Chondrocyte (in vitro differentiated cells): ENCODE measurements around the gene KMT5B. TPM values are rescaled to one million over a fixed set of nuclear protein-coding genes. Genes with fewer than 3 reads are reported as not detected.

ENCODE experiments used
- DNase-seq: peaks from one replicate; pipeline ENCODE4 v3.0.0; 2021; ENCODE audit warnings: mixed read lengths, low spot score
- H3K27ac Mint-ChIP-seq: one replicate; pipeline ENCODE4 v1.8.0; 2021; ENCODE audit warnings: mild to moderate bottlenecking, moderate library complexity, mixed read lengths; ENCODE audit not compliant: unreplicated experiment
- H3K27me3 Mint-ChIP-seq: 2 replicates; pipeline ENCODE4 v1.8.0; 2021; ENCODE audit warnings: low read depth, mixed read lengths
- H3K36me3 Mint-ChIP-seq: 2 replicates; pipeline ENCODE4 v1.8.0; 2021; ENCODE audit warnings: low read depth, mixed read lengths
- H3K4me1 Mint-ChIP-seq: 2 replicates; pipeline ENCODE4 v1.8.0; 2021; ENCODE audit warnings: low read depth, mild to moderate bottlenecking, mixed read lengths
- H3K4me3 Mint-ChIP-seq: one replicate; pipeline ENCODE4 v1.8.0; 2021; ENCODE audit warnings: mild to moderate bottlenecking, moderate library complexity, mixed read lengths; ENCODE audit not compliant: unreplicated experiment
- H3K9me3 Mint-ChIP-seq: 2 replicates; pipeline ENCODE4 v1.8.0; 2021; ENCODE audit warnings: low read depth, mixed read lengths
- CTCF ChIP-seq: fragments of 200-600 bp; sonication (generic); IDR thresholded peaks from 2 replicates; pipeline ENCODE4 v1.5.0; 2021; ENCODE audit warnings: antibody characterized with exemption, mild to moderate bottlenecking, moderate library complexity
- total RNA-seq: library from RNA; stranded (reverse); gene quantifications from 3 replicates; pipeline ENCODE4 v1.2.1, GENCODE V29; 2021

The KMT5B gene
- total RNA-seq, 1 donor from 2014 or later = 44.4 TPM

- no peak for DNase-seq
- H3K27me3 Mint-ChIP-seq = no peaks in the 10 kb centered on the region
- H3K9me3 Mint-ChIP-seq = no peaks in the 10 kb centered on the region
- H3K4me1 Mint-ChIP-seq = peaks cover 11% of the 10 kb centered on the region
- H3K4me3 Mint-ChIP-seq = no peak overlapping the region
- H3K27ac Mint-ChIP-seq = no peak overlapping the region
- peaks cover 15% of the 10 kb centered on the region for H3K36me3 Mint-ChIP-seq
- TF ChIP-seq CTCF = no peak
These were observed 27.0 kb downstream of the KMT5B start for GRCh38 chr11:68186061-68186460.

GRCh38 chr11:68181719-68182451 lies 31.2 kb downstream of the KMT5B start:
- DNase-seq = no peak
- Mint-ChIP-seq H3K27me3 (no peaks in the 10 kb centered on the region), H3K36me3 (peaks cover 25% of the 10 kb centered on the region), H3K27ac (no peak overlapping the region), H3K9me3 (no peaks in the 10 kb centered on the region), H3K4me1 (peaks cover 7% of the 10 kb centered on the region), H3K4me3 (no peak overlapping the region)
- TF ChIP-seq CTCF = no peak

- no peak overlapping the region for H3K4me3 Mint-ChIP-seq
- H3K27me3 Mint-ChIP-seq = no peaks in the 10 kb centered on the region
- TF ChIP-seq CTCF = no peak
- H3K27ac Mint-ChIP-seq = no peak overlapping the region
- H3K4me1 Mint-ChIP-seq = peaks cover 7% of the 10 kb centered on the region
- peaks cover 27% of the 10 kb centered on the region for H3K36me3 Mint-ChIP-seq
- DNase-seq = no peak
- no peaks in the 10 kb centered on the region for H3K9me3 Mint-ChIP-seq
These were observed 33.2 kb downstream of the KMT5B start for GRCh38 chr11:68179847-68180246.

GRCh38 chr11:68177877-68178276 lies 35.2 kb downstream of the KMT5B start:
- peaks cover 25% of the 10 kb centered on the region for H3K36me3 Mint-ChIP-seq
- no peak for DNase-seq
- no peak overlapping the region for H3K4me3 Mint-ChIP-seq
- no peaks in the 10 kb centered on the region for H3K9me3 Mint-ChIP-seq
- H3K4me1 Mint-ChIP-seq = peaks cover 7% of the 10 kb centered on the region
- H3K27me3 Mint-ChIP-seq = no peaks in the 10 kb centered on the region
- no peak for TF ChIP-seq CTCF
- H3K27ac Mint-ChIP-seq = no peak overlapping the region

GRCh38 chr11:68173926-68174325 lies 39.2 kb downstream of the KMT5B start:
- no peak for DNase-seq
- TF ChIP-seq CTCF = no peak
- Mint-ChIP-seq H3K36me3 (peaks cover 42% of the 10 kb centered on the region), H3K27me3 (no peaks in the 10 kb centered on the region), H3K27ac (no peak overlapping the region), H3K4me1 (no peaks in the 10 kb centered on the region), H3K4me3 (no peak overlapping the region), H3K9me3 (no peaks in the 10 kb centered on the region)
